HUES48 (cell line): ENCODE measurements around the gene RNF2.

Source experiments
- H3K27ac ChIP-seq: one replicate; pipeline ENCODE4 v1.7.0; 2013; ENCODE audit warnings: low read depth, low read length, inconsistent platforms
- H3K27me3 ChIP-seq: 2 replicates; pipeline ENCODE4 v1.6.1; 2013; ENCODE audit warnings: mild to moderate bottlenecking, low read length; ENCODE audit not compliant: control insufficient read depth, insufficient read depth
- H3K36me3 ChIP-seq: 2 replicates; pipeline ENCODE4 v1.6.1; 2013; ENCODE audit warnings: low read length; ENCODE audit not compliant: control insufficient read depth, insufficient read depth
- H3K4me1 ChIP-seq: 2 replicates; pipeline ENCODE4 v1.6.1; 2013; ENCODE audit warnings: mild to moderate bottlenecking, low read length; ENCODE audit not compliant: control insufficient read depth, insufficient read depth
- H3K4me3 ChIP-seq: 2 replicates; pipeline ENCODE4 v1.5.1; 2013; ENCODE audit warnings: mild to moderate bottlenecking, low read depth, low read length
- H3K9ac ChIP-seq: 2 replicates; pipeline ENCODE4 v1.6.1; 2013; ENCODE audit warnings: mild to moderate bottlenecking, low read depth, low read length, moderate library complexity
- H3K9me3 ChIP-seq: 2 replicates; pipeline ENCODE4 v1.6.1; 2013; ENCODE audit warnings: low read length; ENCODE audit not compliant: control insufficient read depth, insufficient read depth

The RNF2 gene

DNA sequence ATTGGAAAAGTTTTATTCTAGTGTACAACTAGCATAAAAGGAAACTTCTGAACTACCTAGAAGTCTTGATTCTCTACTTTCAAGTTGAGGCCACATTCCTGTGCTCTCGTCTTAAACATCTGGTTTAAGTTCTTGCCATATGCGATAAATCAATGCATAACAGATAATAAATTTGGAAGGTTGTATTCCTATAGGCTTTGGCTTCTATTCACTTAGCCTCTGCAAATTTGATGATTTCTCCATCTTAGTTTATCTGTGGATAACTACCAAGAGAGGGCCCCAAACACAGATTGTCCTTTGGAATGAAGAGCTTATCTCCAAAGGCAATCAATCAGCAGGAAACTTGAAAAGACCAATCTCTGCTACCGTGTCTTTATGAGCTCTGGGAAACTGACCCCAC, 11.7 kb upstream of the RNF2 start:
- H3K9ac ChIP-seq: no peak overlapping the region
- no peaks in the 10 kb centered on the region for H3K36me3 ChIP-seq
- no peaks in the 10 kb centered on the region for H3K27me3 ChIP-seq
- no peak overlapping the region for H3K27ac ChIP-seq
- H3K4me1 ChIP-seq: no peaks in the 10 kb centered on the region
- no peaks in the 10 kb centered on the region for H3K9me3 ChIP-seq
- H3K4me3 ChIP-seq: no peak overlapping the region

DNA sequence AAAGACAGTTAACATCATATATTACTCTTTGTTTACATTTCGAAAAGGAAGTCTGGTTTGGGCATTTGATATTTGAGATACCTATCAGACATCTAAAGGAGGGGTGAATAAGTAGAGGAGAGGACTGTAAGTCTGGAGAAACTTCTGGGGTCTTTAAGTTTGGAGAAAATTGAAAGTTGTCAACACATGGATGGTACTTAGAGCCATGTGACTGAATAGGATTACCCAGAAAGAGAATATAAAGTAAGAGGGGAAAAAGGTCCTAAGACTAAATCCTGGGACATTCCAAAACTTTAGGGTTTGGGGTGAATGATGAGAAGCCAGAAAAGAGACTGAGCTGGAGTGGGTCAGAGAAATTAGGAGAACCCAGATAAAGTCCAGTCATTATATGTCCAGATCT, 10.1 kb upstream of the RNF2 start:
- no peaks in the 10 kb centered on the region for H3K4me1 ChIP-seq
- no peak overlapping the region for H3K27ac ChIP-seq
- no peaks in the 10 kb centered on the region for H3K36me3 ChIP-seq
- no peak overlapping the region for H3K9ac ChIP-seq
- H3K27me3 ChIP-seq: no peaks in the 10 kb centered on the region
- no peak overlapping the region for H3K4me3 ChIP-seq
- no peaks in the 10 kb centered on the region for H3K9me3 ChIP-seq

DNA sequence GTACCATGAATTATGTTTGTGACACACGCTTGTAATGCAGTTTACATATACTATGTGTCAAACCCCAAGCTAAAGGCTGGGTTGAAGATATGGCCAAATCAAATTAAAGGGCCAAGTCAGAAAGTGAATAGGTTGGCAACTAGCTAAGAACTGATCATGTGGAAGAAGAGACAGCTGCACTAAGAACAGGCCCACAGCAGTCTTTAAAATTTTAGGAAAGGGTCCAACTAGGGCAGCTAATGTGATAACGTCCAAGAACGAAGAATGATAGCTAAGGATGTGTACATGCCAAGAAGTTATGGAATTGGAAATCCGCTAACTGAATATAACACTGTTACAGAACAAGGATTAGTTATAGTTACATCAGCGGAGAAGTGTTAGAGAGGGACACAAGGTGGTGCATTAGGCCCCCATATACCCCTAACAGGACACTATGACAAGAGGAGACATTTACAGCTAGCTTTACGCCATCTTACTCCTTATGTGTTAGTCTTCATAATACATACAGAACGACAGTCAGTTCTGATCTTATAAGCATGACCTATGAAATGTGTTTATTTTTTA, 6.5 kb upstream of the RNF2 start:
- no peak overlapping the region for H3K9ac ChIP-seq
- H3K27me3 ChIP-seq: peaks cover 8% of the 10 kb centered on the region; the same call in 1 of the 2 replicates
- no peaks in the 10 kb centered on the region for H3K4me1 ChIP-seq
- no peak overlapping the region for H3K27ac ChIP-seq
- H3K4me3 ChIP-seq: no peak overlapping the region
- H3K9me3 ChIP-seq: no peaks in the 10 kb centered on the region
- no peaks in the 10 kb centered on the region for H3K36me3 ChIP-seq

DNA sequence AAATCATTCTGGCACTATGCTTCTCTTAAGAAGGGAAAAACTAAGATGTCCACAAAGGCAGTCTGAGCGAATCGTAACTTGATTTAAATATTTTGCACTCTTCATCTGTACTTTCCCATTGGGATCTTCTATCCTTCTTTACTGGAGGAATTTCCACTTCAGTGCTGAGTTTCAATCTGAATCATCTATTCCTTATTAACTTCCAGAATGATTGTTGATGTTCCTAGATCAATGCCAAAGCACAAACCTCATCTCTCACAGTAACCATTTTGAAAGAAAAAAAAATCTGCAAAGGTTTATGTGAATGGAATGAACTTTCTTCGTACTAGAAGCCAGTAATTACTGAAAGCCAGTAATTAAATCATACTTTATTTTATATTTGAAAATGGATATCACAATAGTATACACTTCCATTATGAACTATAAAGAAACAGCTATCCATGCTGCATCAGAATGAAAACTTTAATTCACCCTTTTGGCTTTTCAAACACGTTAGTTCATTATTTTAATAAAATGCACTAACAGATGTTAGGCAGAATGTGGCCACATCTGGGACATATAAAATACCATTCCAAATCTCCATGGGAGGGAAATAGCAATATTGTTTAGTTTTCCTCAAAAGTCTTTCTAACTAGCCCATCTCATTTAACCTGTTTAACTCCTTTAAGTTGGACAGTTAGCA, 5.5 kb upstream of the RNF2 start:
- H3K4me3 ChIP-seq: no peak overlapping the region
- no peak overlapping the region for H3K27ac ChIP-seq
- H3K9ac ChIP-seq: no peak overlapping the region
- peaks cover 17% of the 10 kb centered on the region for H3K27me3 ChIP-seq
- H3K4me1 ChIP-seq: no peaks in the 10 kb centered on the region
- no peaks in the 10 kb centered on the region for H3K36me3 ChIP-seq
- H3K9me3 ChIP-seq: no peaks in the 10 kb centered on the region

DNA sequence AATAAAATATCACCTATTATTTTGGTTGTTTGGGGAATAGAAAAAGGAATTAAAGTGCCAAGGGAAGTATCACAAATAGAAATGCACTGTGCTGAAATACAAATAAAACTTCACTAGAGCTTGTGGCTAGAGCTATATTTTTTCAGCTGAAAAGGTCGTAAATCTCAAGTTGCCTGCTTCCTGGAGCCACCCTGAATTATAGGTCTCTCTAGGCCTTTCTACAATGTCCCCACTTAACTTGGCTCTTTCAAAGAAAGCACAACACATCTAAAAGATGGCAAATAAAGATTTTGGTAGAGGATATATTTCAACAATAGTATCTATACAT, 5.0 kb upstream of the RNF2 start:
- H3K9ac ChIP-seq: no peak overlapping the region
- H3K27ac ChIP-seq: no peak overlapping the region
- peaks cover 19% of the 10 kb centered on the region for H3K27me3 ChIP-seq
- no peaks in the 10 kb centered on the region for H3K4me1 ChIP-seq
- H3K36me3 ChIP-seq: no peaks in the 10 kb centered on the region
- H3K4me3 ChIP-seq: no peak overlapping the region
- H3K9me3 ChIP-seq: no peaks in the 10 kb centered on the region

DNA sequence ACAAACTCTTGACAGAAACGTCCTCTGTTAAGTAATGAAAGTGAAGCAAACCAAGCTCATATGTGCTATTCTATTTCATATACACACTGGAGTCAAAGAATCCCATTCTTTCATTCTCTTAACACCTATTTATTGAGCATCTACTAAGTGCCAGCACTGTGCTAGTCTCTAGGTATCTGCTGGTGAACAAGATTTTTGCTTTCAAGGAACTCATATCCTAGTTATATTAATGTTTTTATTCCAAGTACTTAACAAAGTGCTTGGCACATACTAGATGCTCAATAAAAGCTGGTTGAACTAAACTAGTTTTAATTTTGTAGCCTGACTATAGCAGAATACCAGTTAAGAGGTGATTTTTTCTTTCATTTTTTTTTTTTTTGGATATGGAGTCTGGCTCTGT, 3.6 kb upstream of the RNF2 start:
- Histone ChIP-seq H3K27ac (no peak overlapping the region), H3K4me1 (no peaks in the 10 kb centered on the region; the same call in 1 of the 2 replicates), H3K9me3 (no peaks in the 10 kb centered on the region), H3K27me3 (peaks cover 19% of the 10 kb centered on the region), H3K36me3 (no peaks in the 10 kb centered on the region), H3K9ac (no peak overlapping the region), H3K4me3 (no peak overlapping the region)

DNA sequence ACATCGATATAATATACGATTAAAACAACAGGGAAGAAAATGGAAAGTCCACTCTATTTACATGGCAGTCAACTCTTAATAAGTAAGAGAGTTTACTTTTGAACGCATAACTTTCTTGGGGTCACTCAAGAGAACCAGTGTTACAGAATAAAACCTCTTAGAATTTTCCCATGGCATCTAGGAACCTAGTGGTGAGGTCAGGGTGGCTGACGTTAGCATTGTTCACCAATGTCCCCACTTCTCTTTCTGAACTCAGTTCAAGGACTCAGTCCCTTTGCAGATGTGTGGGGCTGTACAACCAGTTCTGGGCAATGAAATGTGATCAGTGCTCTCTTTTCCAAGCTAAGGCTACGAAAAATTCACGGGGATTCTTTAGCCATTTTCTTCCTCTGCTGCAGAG, 2.6 kb upstream of the RNF2 start:
- Histone ChIP-seq H3K4me3 (no peak overlapping the region), H3K27me3 (peaks cover 19% of the 10 kb centered on the region), H3K27ac (no peak overlapping the region), H3K9me3 (no peaks in the 10 kb centered on the region), H3K4me1 (peaks cover 10% of the 10 kb centered on the region), H3K36me3 (no peaks in the 10 kb centered on the region), H3K9ac (no peak overlapping the region)

DNA sequence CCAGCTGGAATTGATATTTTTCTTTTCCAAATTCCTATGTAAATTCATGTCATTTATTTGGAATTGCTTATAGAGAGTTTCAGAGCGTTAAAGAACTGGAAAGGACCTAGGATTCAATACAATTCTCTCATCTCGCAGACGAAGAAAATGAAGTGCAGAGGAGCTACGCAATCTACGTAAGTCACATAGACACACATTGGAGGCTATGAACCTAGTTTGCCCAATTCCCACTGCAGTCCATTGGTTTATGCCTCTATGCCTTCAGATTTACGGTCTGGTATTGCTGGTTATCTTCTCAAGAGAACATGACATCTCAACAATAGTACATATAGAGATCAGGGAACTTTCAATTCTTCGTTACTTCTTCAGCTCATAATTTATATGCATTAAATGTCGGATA, 971 bp upstream of the RNF2 start:
- Histone ChIP-seq H3K36me3 (no peaks in the 10 kb centered on the region), H3K9ac (no peak overlapping the region), H3K4me3 (no peak overlapping the region), H3K27me3 (peaks cover 19% of the 10 kb centered on the region), H3K27ac (no peak overlapping the region), H3K9me3 (no peaks in the 10 kb centered on the region), H3K4me1 (peaks cover 23% of the 10 kb centered on the region)

DNA sequence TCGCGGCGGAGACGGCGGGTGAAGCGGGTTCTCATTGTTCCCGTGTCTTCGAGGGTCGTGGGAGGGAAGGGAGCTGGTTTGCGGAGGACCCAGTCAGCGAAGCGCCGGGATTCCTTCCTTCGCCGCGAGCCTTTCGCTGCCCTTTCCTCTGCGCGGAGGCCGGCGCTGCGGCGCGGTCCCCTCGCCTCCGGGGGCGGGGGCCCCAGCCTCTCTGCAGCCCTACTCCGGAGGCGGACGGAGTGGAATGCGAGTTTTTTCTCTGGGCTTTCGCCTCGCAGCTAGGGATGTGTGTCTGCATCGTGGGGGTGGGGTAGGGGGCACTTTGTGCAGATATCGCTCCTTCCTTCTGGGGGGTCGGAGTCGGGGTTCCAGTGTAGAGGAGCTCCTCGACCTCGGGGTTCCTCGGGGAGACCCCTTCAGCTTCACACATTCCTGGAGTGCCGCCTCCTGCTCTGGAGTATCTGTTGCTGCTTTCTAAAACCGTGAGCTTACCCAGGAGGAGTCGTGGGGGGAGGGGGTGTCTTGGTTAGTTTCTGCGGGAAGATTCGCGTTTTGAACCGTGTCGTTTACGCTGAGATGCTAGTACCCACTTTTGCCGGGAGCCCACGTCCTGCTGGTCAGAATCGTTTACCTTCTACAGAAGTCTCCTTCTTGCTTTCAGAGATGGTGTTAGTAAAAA, 595 bp downstream of the RNF2 start:
- Histone ChIP-seq H3K27ac (peak overlapping the region; percentile 83), H3K27me3 (peaks cover 19% of the 10 kb centered on the region), H3K9me3 (no peaks in the 10 kb centered on the region), H3K36me3 (no peaks in the 10 kb centered on the region), H3K4me3 (peak overlapping the region; percentile 96), H3K4me1 (peaks cover 23% of the 10 kb centered on the region), H3K9ac (peak overlapping the region; percentile 86)

DNA sequence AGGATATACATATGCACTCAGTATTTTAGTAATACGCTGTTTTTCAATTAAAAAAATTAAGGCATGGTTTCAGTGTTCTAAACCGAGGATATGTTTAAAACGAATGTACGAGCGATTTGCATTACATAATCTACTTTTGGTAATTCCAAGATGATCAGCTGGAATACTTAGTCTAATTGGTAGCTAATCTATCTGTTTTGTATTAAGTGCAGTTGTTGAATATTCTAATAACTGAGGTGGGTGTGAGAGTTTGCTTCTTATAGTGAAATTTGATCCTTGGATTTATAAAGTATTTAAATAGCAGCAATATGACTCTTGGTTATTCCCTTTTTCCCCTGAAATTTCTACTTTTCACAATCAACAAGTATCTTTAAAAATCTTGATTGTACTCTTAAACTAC, 1.3 kb downstream of the RNF2 start:
- Histone ChIP-seq H3K9me3 (no peaks in the 10 kb centered on the region), H3K27me3 (peaks cover 19% of the 10 kb centered on the region), H3K36me3 (no peaks in the 10 kb centered on the region), H3K9ac (peak overlapping the region; percentile 86), H3K4me1 (peaks cover 23% of the 10 kb centered on the region), H3K4me3 (peak overlapping the region; percentile 96), H3K27ac (no peak overlapping the region)

DNA sequence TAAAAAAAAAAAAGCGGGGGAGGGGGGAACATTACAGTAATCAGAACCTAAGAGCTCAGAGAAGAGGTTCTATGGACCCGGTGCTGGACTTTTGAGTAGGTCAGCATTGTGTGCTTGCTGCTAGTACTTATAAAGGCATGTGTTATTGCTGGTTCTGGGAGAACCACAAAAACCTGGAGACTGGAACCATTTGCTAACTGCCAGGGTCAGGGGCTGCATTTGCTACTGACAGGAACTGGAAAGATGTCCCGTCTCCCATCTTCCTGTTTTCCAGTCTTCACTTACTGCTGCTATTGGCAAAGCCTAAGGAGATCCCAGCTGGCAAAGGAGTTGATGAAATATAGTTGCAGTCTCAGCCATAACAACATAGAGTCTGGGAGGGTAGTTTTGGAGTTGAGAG, 4.3 kb downstream of the RNF2 start:
- Histone ChIP-seq H3K27ac (no peak overlapping the region), H3K9me3 (no peaks in the 10 kb centered on the region), H3K4me3 (no peak overlapping the region), H3K27me3 (peaks cover 4% of the 10 kb centered on the region), H3K36me3 (no peaks in the 10 kb centered on the region), H3K9ac (no peak overlapping the region), H3K4me1 (peaks cover 23% of the 10 kb centered on the region)
